ENCODE results near the gene PTGER3.
"Not testable (repeated sequence)": the region's sequence is repeated elsewhere in the genome, so short reads cannot be mapped to it uniquely, and the experiment has no call there.

The PTGER3 gene

DNA sequence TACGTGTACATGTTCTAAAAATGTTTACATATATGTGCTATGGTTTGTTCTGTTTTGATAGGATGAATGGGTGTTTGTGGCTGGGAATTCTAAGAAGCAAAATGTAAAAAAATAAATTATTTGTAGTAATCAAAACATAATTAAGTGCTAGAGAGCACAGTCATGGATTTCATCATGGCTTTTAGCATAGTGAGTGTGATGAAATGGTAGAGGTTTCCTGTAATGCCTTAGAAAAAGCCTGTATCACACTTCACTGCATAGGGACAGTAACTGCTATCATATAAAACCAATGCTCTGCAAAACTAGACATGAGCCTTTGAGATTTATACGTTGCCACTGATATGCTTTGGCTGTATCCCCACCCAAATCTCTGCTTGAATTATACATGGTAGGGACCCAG, 99.8 kb downstream of the PTGER3 start:
- no peak for DNase-seq (ENCODE audit: low read depth in 2 of 2)

DNA sequence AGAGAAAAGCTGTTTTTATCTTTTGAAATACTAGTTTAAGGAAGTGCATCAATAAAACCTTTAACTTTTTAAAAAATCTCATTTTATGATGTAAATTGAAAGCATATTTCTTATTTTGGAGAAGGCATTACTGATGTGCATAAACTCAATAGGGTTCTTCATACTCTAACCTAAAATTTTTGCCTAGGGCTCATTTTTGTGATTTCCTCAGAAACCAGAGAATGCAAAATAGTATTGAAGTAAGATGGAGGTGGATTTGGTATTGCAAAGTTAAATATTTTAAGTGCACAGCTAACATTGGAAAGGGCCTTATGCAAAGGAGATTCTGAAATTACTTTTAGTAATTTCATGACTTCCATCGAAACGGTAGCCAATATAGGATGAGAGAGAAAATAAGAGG, 101.9 kb downstream of the PTGER3 start:
- no peak for DNase-seq (ENCODE audit: low read depth in 2 of 2)

DNA sequence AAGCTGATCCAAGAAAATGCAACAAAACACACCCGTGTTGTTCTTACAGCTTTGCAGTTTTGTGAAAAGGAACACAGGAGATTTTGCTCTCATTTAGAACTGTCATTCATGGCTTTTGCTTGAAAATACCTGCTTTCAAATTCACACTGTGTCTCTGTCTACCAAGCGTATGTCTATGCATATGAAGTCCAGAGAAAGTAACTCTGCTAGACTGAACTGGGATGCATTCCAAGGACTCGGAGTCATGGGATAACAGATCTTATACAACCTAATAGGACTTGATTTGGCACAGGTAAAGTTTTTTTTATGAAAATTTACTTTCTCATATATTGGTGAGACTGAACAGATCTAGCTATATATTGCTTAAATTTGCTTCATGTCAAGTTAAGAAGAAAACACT, 102.4 kb downstream of the PTGER3 start:
- no peak for DNase-seq (ENCODE audit: low read depth in 2 of 2)

DNA sequence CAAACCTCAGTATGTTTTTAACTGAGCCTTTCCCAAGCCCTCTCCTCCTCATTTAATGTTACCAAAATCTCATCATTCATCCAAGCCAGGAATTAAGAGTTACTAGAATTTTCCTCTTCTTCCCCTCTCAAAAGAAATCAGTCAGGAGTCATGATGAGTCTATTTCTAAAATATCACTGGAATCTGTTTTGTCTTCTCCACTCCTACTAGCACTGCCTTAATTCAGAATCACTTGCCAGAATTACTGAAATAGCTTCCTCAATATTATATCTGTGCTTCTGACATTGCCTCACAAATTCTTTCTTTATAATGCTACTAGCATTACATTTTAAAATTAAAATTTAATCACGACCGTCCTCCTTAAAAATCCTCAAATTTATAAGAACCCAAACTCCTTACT, 106.1 kb downstream of the PTGER3 start:
- DNase-seq (ENCODE audit: low read depth in 2 of 2) = no peak

DNA sequence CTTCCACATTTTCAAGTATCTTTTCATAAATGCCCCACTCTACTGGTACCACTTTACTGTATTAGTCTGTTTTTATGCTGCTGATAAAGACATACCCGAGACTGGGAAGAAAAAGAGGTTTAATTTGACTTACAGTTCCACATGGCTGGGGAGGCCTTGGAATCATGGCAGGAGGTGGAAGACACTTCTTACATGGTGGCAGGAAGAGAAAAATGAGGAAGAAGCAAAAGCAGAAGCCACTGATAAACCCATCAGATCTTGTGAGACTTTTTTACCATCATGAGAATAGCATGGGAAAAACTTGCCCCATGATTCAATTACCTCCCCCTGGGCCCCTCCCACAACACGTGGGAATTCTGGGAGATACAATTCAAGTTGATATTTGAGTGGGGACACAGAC, 107.2 kb downstream of the PTGER3 start:
- not testable (repeated sequence) for DNase-seq (ENCODE audit: low read depth in 2 of 2)

DNA sequence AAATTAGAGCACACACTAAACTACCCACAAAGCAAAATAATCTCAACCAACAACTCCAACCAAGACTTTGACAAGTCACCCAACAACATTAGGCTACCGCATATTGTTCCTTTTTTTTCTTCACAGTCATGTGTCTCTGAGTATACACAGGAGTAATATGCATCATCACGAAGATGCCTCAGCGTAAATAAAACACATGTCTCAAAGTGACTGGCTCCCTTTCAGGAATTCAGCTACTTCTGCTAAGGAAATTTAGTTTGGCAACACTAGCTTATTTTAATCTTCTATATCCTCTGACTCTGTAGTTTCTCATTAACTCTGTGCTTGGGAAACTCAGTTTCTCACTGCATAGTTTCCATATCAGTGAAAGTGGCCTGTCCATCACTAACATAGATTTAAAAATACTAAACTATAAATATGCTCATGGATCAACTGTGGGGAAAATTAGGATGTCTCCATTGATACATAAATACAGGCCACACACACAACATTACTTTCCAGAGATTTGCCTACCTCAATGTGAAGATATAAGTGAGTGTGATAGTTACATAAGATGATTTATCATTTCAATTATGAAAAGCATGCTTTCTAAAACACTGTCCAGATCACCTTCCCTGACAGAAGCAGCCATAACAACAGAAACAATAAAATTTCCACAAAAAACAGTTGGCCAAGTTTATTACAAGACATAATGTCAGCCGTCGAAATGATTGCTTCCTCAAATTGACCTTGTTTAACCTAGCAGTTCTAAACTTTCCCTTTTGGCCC, 113.2 kb downstream of the PTGER3 start:
- DNase-seq (ENCODE audit: low read depth in 2 of 2) = no peak

DNA sequence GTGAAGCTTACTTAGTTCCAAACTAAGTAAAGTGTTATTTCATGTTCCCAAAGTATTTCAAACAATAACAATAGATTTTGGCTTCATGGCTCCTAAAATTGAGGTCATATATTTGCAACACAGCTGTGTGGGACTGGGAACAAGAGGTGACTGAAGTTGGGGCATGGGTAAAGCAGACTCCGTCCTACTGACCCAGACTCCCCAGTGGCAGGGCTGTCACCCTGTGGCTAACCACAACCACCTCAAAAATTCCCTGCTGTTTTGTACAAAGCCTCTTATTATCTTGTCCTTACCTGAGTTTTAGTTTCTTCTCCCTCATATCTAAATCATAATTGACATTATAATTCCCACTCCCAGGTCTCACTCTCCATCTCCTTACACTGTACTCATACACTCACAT, 117.6 kb downstream of the PTGER3 start:
- no peak for DNase-seq (ENCODE audit: low read depth in 2 of 2)

DNA sequence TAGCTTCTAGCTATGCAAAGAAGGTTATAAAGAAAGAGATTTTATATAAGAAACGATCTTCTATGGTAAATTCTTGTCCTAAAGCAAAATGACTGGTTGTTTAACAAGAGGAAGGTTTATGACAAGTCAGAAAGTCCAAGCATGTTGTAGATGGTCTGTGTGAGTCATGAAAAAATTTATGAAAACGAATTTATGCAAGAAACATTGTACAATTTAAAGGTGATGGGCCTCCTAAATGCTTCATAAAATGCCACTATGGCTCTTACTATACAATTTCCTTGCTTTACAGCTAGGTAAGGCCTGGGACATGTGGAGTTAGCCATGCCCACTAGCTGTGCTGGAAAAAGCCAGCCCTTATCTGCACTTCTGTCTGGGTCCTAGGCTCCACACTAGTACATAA, 125.4 kb downstream of the PTGER3 start:
- no peak for DNase-seq (ENCODE audit: low read depth in 2 of 2)
